Tongue (tissue), 3 donors: Measurements from ENCODE around the gene REEP3. TPM values are rescaled to one million over a fixed set of nuclear protein-coding genes. Genes with fewer than 3 reads are reported as not detected.
A peak's percentile ranks its signal among the peaks of the same experiment; 100 is the strongest.

Experiments used
- DNase-seq: peaks from one replicate; pipeline ENCODE4 v3.0.0-alpha.2; 2015
- small RNA-seq: library from RNA; depleted of rRNA; stranded (forward); fragments of <200 nt; gene quantifications from one replicate; pipeline ENCODE3, GENCODE V24; 2014; ENCODE audit warnings: low replicate concordance
- total RNA-seq: library from RNA; depleted of rRNA; stranded (reverse); fragments of >200 nt; gene quantifications from one replicate; pipeline ENCODE4 v1.2.3, GENCODE V29; 2014

The REEP3 gene
- total RNA-seq, 1 donor from 2014 or later: 35.7 TPM

- DNase-seq: peak; percentile 35
Measured at GRCh38 chr10:63666836-63667383, 145.7 kb downstream of the REEP3 start.

GRCh38 chr10:63667596-63668480 is 146.6 kb downstream of the REEP3 start:
- DNase-seq: no peak

- peak; percentile 43 for DNase-seq
Measured at GRCh38 chr10:63670291-63670898, 149.2 kb downstream of the REEP3 start.

- DNase-seq: peak; percentile 80
Measured at GRCh38 chr10:63671317-63671937, 150.2 kb downstream of the REEP3 start.

- DNase-seq: no peak
Measured at GRCh38 chr10:63672491-63672890, 151.3 kb downstream of the REEP3 start.

- no peak for DNase-seq
Measured at GRCh38 chr10:63673246-63673645, 152.0 kb downstream of the REEP3 start.

- DNase-seq: no peak
Measured at GRCh38 chr10:63673846-63674245, 152.6 kb downstream of the REEP3 start.

Small RNA genes lying within 50 kb of the gene (small RNA-seq; reads per million reads assigned to genes)
- not detected for gene AC022022.1

Other genes with a start within 250 kb of the REEP3 start
- gene JMJD1C, start 55.4 kb upstream of the REEP3 start, total RNA-seq: 187 TPM